HepG2 (cell line): ENCODE measurements around the gene C1QL3. TPM values are rescaled to one million over a fixed set of nuclear protein-coding genes. Genes with fewer than 3 reads are reported as not detected.

Experiments
- ATAC-seq: fragments of 200-7000 bp; cut with Tn5 transposase; 3 replicates; pipeline ENCODE4 v1.9.1; 2020; ENCODE audit warnings: mild to moderate bottlenecking, moderate library complexity
- BruUV-seq: library from RNA; stranded (reverse); fragments of 400-500 nt; replicated peaks from 2 replicates; lab custom pipeline; 2021; lab: Mats Ljungman, UMichigan
- CTCF ChIA-PET: fragments of 300-600 bp; formaldehyde crosslinking; extraction: SDS; loops from one replicate; lab custom pipeline; 2021; ENCODE audit warnings: low total read pairs, inconsistent platforms, low intra/inter-chr PET ratio; lab: Yijun Ruan, JAX
- POLR2A ChIA-PET: fragments of 350-600 bp; sonication (Branson Sonifier 250); formaldehyde crosslinking; loops from one replicate; lab custom pipeline; 2020; ENCODE audit warnings: antibody characterized with exemption, inconsistent platforms; lab: Yijun Ruan, JAX
- DNase-seq: peaks from one replicate; pipeline ENCODE4 v3.0.0-alpha.2; 2015; ENCODE audit warnings: low spot score
- FAIRE-seq: peaks from 3 replicates; lab custom pipeline; 2011; peaks lifted over from hg19 to GRCh38; lab: Jason Lieb, UNC
- H2AFZ ChIP-seq: one replicate; pipeline ENCODE4 v1.6.1; 2011; ENCODE audit warnings: low read length, inconsistent platforms
- H3K27ac ChIP-seq: fragments of 300-600 bp; 3 replicates; pipeline ENCODE4 v1.8.0; 2011; ENCODE audit warnings: mixed run types, mild to moderate bottlenecking, mixed read lengths, low read length, inconsistent platforms; ENCODE audit not compliant: insufficient read depth; ENCODE audit errors: extremely low read length
- H3K27me3 ChIP-seq, 2 experiments: fragments of 200-600 bp in 1 of 2; 2 replicates in 1 of 2; 3 replicates in 1 of 2; pipeline versions ENCODE4 v1.6.0 to v1.8.0; 2011; ENCODE audit warnings: low read length in 2 of 2, mild to moderate bottlenecking in 2 of 2, moderate library complexity in 2 of 2, inconsistent platforms in 1 of 2; ENCODE audit not compliant: insufficient read depth in 2 of 2, control insufficient read depth in 1 of 2
- H3K36me3 ChIP-seq, 2 experiments: fragments of 200-600 bp in 1 of 2; replicated peaks in 1 of 2; 2 replicates in 1 of 2; 3 replicates in 1 of 2; pipeline versions ENCODE4 v1.5.1 to v1.8.0; 2011; ENCODE audit warnings: low read length in 2 of 2, inconsistent platforms in 1 of 2; ENCODE audit not compliant: insufficient read depth in 2 of 2, control insufficient read depth in 1 of 2
- H3K4me1 ChIP-seq: 2 replicates; pipeline ENCODE4 v1.5.1; 2012; ENCODE audit warnings: low read length, inconsistent platforms; ENCODE audit not compliant: insufficient read depth
- H3K4me2 ChIP-seq: 2 replicates; pipeline ENCODE4 v1.6.0; 2011; ENCODE audit warnings: low read depth, low read length, inconsistent platforms
- H3K4me3 ChIP-seq, 3 experiments: fragments of 200-600 bp in 1 of 3; sonication (generic), shearing (Covaris generic) in 1 of 3; replicated peaks in 1 of 3; 2 replicates each; pipeline ENCODE4 v1.5.1; 2011 to 2016; ENCODE audit warnings: low read length in 3 of 3, inconsistent platforms in 2 of 3, low read depth in 2 of 3, mild to moderate bottlenecking in 2 of 3, control low read depth in 1 of 3, mixed read lengths in 1 of 3; ENCODE audit not compliant: insufficient read depth in 1 of 3
- H3K79me2 ChIP-seq: one replicate; pipeline ENCODE4 v1.6.1; 2011; ENCODE audit warnings: low read length, inconsistent platforms; ENCODE audit not compliant: insufficient read depth
- H3K9ac ChIP-seq: 2 replicates; pipeline ENCODE4 v1.6.0; 2011; ENCODE audit warnings: mild to moderate bottlenecking, low read depth, low read length, inconsistent platforms; ENCODE audit not compliant: insufficient read depth
- H3K9me3 ChIP-seq: 2 replicates; pipeline ENCODE4 v1.5.1; 2012; ENCODE audit warnings: mild to moderate bottlenecking, low read length
- H4K20me1 ChIP-seq: 2 replicates; pipeline ENCODE4 v1.6.0; 2011; ENCODE audit warnings: inconsistent platforms, mild to moderate bottlenecking, low read length, moderate library complexity; ENCODE audit not compliant: insufficient read depth
- HMGA1 ChIP-seq: sonication (generic); formaldehyde crosslinking; conservative IDR thresholded peaks from 2 replicates; pipeline ENCODE4 v1.4.0; 2020; ENCODE audit warnings: missing genetic modification reagents
- MTF1 ChIP-seq: sonication (generic); formaldehyde crosslinking; IDR thresholded peaks from 2 replicates; pipeline ENCODE4 v1.5.0; 2020; ENCODE audit warnings: missing genetic modification reagents
- YEATS4 ChIP-seq: sonication (generic); formaldehyde crosslinking; IDR thresholded peaks from 2 replicates; pipeline ENCODE4 v1.4.0; 2020; ENCODE audit warnings: missing genetic modification reagents, borderline replicate concordance
- ZNF629 ChIP-seq: sonication (generic); formaldehyde crosslinking; conservative IDR thresholded peaks from 2 replicates; pipeline ENCODE4 v1.5.0; 2020; ENCODE audit warnings: missing genetic modification reagents
- ZSCAN30 ChIP-seq: sonication (generic); formaldehyde crosslinking; IDR thresholded peaks from 2 replicates; pipeline ENCODE4 v1.5.0; 2020; ENCODE audit warnings: mild to moderate bottlenecking, missing genetic modification reagents
- WGBS: methylation state at CpG from one replicate; pipeline ENCODE4 v1.1.6; 2017; ENCODE audit warnings: low lambda C conversion rate; 5-methylcytosine and 5-hydroxymethylcytosine counted together
- in situ Hi-C: cut with HindIII; loops from 2 replicates; pipeline ENCODE4 v1.10.0; 2017; ENCODE audit warnings: low pct_unique_long_range_greater_than_20kb; ENCODE audit not compliant: extremely low pct_ligation_motif_present
- intact Hi-C: fragments of 100-400 bp; cut with micrococcal nuclease; formaldehyde crosslinking; loops from one replicate; pipeline ENCODE4 v1.10.0; 2022; ENCODE audit not compliant: unreplicated experiment
- polyA plus RNA-seq, 8 experiments: library from polyadenylated mRNA; depleted of rRNA in 3 of 8; stranded (reverse) in 7 of 8; unstranded in 1 of 8; fragments of >200 nt; fragmentation: Illumina TruSeq in 4 of 8; extraction: Trizol in 4 of 8; gene quantifications; 2 replicates each; pipeline versions ENCODE4 v1.2.1 to v1.2.3, GENCODE V29; 2011 to 2016; ENCODE audit warnings: low read depth in 4 of 8, missing spikeins in 1 of 8, mixed read lengths in 1 of 8; ENCODE audit not compliant: insufficient read depth in 1 of 8
- total RNA-seq, 5 experiments: library from RNA; depleted of rRNA; stranded (reverse); fragments of >200 nt; fragmentation: Illumina TruSeq; extraction: Trizol; gene quantifications; 2 replicates each; pipeline ENCODE4 v1.2.3, GENCODE V29; 2016; ENCODE audit warnings: low read depth in 1 of 5
- TF ChIP-seq, protein P1 (sequence below): sonication (generic); formaldehyde crosslinking; IDR thresholded peaks from 2 replicates; pipeline ENCODE4 v1.4.0; 2020; ENCODE audit warnings: missing genetic modification reagents, borderline replicate concordance
- TF ChIP-seq, protein P2 (sequence below): sonication (generic); formaldehyde crosslinking; IDR thresholded peaks from 2 replicates; pipeline ENCODE4 v1.8.0; 2023; ENCODE audit warnings: mild to moderate bottlenecking, missing genetic modification reagents
- TF ChIP-seq, protein P3 (sequence below): sonication (generic); formaldehyde crosslinking; conservative IDR thresholded peaks from 2 replicates; pipeline ENCODE4 v1.4.0; 2020; ENCODE audit warnings: missing genetic modification reagents

The C1QL3 gene
- total and polyA plus RNA-seq, 2 of the 13 experiments (the other 11 are each of a cell fraction or from before 2014, with no cell fraction given), result not detected

DNA sequence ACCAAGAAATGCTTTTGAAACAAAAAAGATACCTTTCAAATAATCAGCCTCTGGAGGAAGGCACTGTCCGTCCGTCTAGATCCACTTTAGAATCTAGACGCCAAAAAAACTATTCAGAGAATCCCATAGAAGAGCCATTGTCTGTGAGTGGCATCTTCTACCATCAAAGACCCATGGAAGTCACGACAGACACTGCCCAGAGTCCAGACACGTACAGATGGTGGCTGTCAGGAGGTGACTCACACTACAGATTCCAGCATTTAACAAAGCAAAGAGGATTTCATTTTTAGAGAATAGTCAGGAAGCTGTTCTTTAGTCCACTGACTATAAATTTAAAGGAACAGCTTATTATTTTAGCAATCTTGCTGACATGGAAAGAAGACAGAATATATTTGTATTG lies 11.7 kb downstream of the C1QL3 start:
- ChIA-PET POLR2A (no interaction called here), CTCF (no interaction called here)
- no peaks in the 10 kb centered on the region for H3K4me1 ChIP-seq
- no peaks in the 10 kb centered on the region for H3K27me3 ChIP-seq
- no peak overlapping the region for H3K4me3 ChIP-seq
- intact Hi-C loops (no loop called here), in situ Hi-C loops (no loop called here)
- DNase-seq (peak; percentile 45), ATAC-seq (peak; percentile 52; the same call in 1 of the 3 replicates), FAIRE-seq (no peak)
- 40% methylated on average over 5 of the region's 5 CpGs for WGBS
- H3K79me2 ChIP-seq, result no peaks in the 10 kb centered on the region
- no peaks in the 10 kb centered on the region for H4K20me1 ChIP-seq
- TF ChIP-seq, protein P1, sequence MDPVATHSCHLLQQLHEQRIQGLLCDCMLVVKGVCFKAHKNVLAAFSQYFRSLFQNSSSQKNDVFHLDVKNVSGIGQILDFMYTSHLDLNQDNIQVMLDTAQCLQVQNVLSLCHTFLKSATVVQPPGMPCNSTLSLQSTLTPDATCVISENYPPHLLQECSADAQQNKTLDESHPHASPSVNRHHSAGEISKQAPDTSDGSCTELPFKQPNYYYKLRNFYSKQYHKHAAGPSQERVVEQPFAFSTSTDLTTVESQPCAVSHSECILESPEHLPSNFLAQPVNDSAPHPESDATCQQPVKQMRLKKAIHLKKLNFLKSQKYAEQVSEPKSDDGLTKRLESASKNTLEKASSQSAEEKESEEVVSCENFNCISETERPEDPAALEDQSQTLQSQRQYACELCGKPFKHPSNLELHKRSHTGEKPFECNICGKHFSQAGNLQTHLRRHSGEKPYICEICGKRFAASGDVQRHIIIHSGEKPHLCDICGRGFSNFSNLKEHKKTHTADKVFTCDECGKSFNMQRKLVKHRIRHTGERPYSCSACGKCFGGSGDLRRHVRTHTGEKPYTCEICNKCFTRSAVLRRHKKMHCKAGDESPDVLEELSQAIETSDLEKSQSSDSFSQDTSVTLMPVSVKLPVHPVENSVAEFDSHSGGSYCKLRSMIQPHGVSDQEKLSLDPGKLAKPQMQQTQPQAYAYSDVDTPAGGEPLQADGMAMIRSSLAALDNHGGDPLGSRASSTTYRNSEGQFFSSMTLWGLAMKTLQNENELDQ, result no peak
- TF ChIP-seq HMGA1 (CRISPR knock-in tag) (no peak), MTF1 (no peak), ZNF629 (no peak), ZSCAN30 (CRISPR knock-in tag) (no peak), YEATS4 (CRISPR knock-in tag) (no peak)
- TF ChIP-seq, protein P2, sequence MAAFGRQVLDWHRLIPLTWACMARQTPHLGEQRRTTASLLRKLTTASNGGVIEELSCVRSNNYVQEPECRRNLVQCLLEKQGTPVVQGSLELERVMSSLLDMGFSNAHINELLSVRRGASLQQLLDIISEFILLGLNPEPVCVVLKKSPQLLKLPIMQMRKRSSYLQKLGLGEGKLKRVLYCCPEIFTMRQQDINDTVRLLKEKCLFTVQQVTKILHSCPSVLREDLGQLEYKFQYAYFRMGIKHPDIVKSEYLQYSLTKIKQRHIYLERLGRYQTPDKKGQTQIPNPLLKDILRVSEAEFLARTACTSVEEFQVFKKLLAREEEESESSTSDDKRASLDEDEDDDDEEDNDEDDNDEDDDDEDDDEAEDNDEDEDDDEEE (CRISPR knock-in tag), result no peak
- TF ChIP-seq, protein P3, sequence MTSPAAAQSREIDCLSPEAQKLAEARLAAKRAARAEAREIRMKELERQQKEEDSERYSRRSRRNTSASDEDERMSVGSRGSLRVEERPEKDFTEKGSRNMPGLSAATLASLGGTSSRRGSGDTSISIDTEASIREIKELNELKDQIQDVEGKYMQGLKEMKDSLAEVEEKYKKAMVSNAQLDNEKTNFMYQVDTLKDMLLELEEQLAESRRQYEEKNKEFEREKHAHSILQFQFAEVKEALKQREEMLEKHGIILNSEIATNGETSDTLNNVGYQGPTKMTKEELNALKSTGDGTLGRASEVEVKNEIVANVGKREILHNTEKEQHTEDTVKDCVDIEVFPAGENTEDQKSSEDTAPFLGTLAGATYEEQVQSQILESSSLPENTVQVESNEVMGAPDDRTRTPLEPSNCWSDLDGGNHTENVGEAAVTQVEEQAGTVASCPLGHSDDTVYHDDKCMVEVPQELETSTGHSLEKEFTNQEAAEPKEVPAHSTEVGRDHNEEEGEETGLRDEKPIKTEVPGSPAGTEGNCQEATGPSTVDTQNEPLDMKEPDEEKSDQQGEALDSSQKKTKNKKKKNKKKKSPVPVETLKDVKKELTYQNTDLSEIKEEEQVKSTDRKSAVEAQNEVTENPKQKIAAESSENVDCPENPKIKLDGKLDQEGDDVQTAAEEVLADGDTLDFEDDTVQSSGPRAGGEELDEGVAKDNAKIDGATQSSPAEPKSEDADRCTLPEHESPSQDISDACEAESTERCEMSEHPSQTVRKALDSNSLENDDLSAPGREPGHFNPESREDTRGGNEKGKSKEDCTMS (CRISPR knock-in tag), result no peak
- H3K36me3 ChIP-seq, result 0 out of 5 replicates have a peak, but pooled peaks cover 0 to 3% of the 10 kb centered on the region in 2 experiments
- BruUV-seq, result no TSS peak
- H2AFZ ChIP-seq, result no peak overlapping the region
- no peaks in the 10 kb centered on the region for H3K9me3 ChIP-seq
- no peak overlapping the region for H3K4me2 ChIP-seq
- no peak overlapping the region for H3K9ac ChIP-seq
- no peak overlapping the region for H3K27ac ChIP-seq
